ENCODE results near the gene MYOCD.

MYOCD gene

DNA sequence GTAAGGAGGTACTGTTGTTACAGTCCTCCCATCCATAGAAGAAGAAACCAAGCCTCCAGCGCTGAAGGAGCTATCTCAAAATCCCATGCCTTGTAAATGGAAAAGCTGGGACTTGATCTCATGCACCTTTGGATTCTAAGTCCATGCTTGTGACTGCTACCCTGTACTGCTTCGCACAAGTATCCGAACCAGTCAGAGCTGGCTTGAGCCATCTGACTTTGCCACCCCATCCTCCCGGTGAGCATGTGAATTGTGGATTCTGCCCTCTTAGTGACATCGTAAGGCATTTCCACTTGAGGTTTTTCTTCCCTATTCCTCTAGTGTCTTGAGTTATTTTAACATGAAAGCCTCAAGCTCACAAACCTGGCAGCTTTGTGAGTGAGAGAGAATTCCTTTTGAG lies 15.3 kb downstream of the MYOCD start:
- CTCF ChIA-PET: no interaction called here
- no peak for TF ChIP-seq CTCF (conservative IDR thresholded peaks at IDR 0.05; ENCODE audit: low read depth)
- POLR2A ChIA-PET (ENCODE audit: low non-redundant PET): no interaction called here
- no peak for DNase-seq (ENCODE audit: low spot score)
- no peak overlapping the region for H3K27ac ChIP-seq

- TF ChIP-seq CTCF (conservative IDR thresholded peaks at IDR 0.05; ENCODE audit: low read depth): no peak
- no peak for DNase-seq (ENCODE audit: low spot score)
- CTCF ChIA-PET: no interaction called here
- POLR2A ChIA-PET (ENCODE audit: low non-redundant PET): no interaction called here
- H3K27ac ChIP-seq: no peak overlapping the region
Measured at GRCh38 chr17:12683299-12683698, 17.6 kb downstream of the MYOCD start.

GRCh38 chr17:12686486-12686885 lies 20.8 kb downstream of the MYOCD start:
- no peak for TF ChIP-seq CTCF (conservative IDR thresholded peaks at IDR 0.05; ENCODE audit: low read depth)
- no peak overlapping the region for H3K27ac ChIP-seq
- ChIA-PET CTCF (no interaction called here), POLR2A (ENCODE audit: low non-redundant PET) (interaction anchor here (0.5 kb wide), 1 partner anchor 9 kb away, joined by 3 read pairs; no protein-coding TSS in a partner anchor)
- no peak for DNase-seq (ENCODE audit: low spot score)

DNA sequence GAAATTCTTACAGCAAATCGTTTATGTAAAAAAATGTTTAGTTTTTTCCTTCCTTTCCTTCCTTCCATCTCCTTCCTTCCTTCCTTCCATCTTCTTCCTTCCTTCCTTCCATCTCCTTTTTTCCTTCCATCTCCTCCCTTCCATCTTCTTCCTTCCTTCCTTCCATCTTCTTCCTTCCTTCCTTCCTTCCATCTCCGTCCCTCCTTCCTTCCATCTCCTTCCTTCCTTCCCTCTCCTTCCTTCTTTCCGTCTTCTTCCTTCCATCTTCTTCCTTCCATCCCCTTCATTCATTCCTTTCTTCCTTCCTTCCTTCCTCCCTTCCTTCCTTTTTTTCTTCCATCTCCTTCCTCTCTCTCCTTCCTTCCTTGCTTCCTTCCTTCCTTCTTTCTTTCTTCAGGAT lies 22.7 kb downstream of the MYOCD start:
- no peak overlapping the region for H3K27ac ChIP-seq
- CTCF ChIA-PET: no interaction called here
- no peak for DNase-seq (ENCODE audit: low spot score)
- POLR2A ChIA-PET (ENCODE audit: low non-redundant PET): no interaction called here
- TF ChIP-seq CTCF (conservative IDR thresholded peaks at IDR 0.05; ENCODE audit: low read depth): no peak

DNA sequence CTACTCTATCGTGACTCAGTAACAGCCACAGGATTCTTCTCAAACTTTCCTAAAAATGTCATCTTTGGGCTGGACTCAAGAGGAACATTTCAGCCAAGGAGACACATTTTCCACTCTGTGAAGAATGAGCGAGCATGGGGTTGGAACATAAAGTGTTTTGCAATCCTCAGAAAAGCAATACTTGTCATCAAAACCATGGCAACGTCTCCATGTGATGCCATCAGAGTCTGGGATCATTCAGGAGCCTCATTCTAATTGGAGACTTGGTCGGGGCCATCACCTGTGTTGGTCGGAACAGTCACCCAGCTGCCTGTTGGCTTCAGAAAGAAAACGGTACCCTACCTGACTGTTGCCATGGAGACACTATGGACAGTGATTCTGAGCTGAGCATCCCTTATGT lies 25.5 kb downstream of the MYOCD start:
- no peak for TF ChIP-seq CTCF (conservative IDR thresholded peaks at IDR 0.05; ENCODE audit: low read depth)
- CTCF ChIA-PET: no interaction called here
- no peak overlapping the region for H3K27ac ChIP-seq
- POLR2A ChIA-PET (ENCODE audit: low non-redundant PET): no interaction called here
- DNase-seq (ENCODE audit: low spot score): no peak

GRCh38 chr17:12693640-12694039 lies 27.9 kb downstream of the MYOCD start:
- ChIA-PET POLR2A (ENCODE audit: low non-redundant PET) (no interaction called here), CTCF (interaction anchor here (0.7 kb wide), 1 partner anchor 1737 kb away, joined by 3 read pairs; no protein-coding TSS in a partner anchor)
- no peak overlapping the region for H3K27ac ChIP-seq
- TF ChIP-seq CTCF (conservative IDR thresholded peaks at IDR 0.05; ENCODE audit: low read depth): no peak
- no peak for DNase-seq (ENCODE audit: low spot score)

DNA sequence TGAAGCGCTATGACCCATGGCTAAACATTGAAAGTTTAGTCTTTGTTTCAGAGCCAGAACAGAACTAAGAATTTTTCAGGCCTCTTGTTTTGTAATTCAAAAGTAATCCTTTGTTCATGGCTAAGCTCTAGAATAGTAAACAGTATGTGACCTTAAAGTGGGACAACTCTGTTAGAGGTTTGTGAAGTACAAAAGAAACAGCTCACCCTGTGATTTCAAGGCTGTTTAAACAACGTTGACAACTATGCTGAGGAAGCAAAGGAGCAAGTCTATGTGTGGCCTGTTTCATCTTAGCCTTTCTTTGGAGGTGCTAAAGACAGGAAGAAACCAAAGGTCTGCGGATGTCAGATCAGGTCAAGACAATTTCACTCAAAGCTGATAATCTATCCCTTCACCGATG lies 40.4 kb downstream of the MYOCD start:
- POLR2A ChIA-PET (ENCODE audit: low non-redundant PET): no interaction called here
- H3K27ac ChIP-seq: no peak overlapping the region
- no peak for TF ChIP-seq CTCF (conservative IDR thresholded peaks at IDR 0.05; ENCODE audit: low read depth)
- CTCF ChIA-PET: no interaction called here
- DNase-seq (ENCODE audit: low spot score): no peak

Measured in RWPE1 (cell line).